ENCODE data around the gene SHROOM1.

GRCh38 chr5:132830436-132831094 is at the start of gene SHROOM1:
- peak in 1 of 2 donors; percentile 26 for TF ChIP-seq POLR2A (IDR thresholded peaks at IDR 0.05)
- TF ChIP-seq, protein P1, sequence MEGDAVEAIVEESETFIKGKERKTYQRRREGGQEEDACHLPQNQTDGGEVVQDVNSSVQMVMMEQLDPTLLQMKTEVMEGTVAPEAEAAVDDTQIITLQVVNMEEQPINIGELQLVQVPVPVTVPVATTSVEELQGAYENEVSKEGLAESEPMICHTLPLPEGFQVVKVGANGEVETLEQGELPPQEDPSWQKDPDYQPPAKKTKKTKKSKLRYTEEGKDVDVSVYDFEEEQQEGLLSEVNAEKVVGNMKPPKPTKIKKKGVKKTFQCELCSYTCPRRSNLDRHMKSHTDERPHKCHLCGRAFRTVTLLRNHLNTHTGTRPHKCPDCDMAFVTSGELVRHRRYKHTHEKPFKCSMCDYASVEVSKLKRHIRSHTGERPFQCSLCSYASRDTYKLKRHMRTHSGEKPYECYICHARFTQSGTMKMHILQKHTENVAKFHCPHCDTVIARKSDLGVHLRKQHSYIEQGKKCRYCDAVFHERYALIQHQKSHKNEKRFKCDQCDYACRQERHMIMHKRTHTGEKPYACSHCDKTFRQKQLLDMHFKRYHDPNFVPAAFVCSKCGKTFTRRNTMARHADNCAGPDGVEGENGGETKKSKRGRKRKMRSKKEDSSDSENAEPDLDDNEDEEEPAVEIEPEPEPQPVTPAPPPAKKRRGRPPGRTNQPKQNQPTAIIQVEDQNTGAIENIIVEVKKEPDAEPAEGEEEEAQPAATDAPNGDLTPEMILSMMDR (IDR thresholded peaks at IDR 0.05), result no peak
- peak in 2 of 4 donors; percentile 11 to 19 for TF ChIP-seq POLR2AphosphoS5 (IDR thresholded peaks at IDR 0.05)
